SK-N-MC (cell line): ENCODE measurements around the gene DNAJC15.

ENCODE experiments used
- EZH2 ChIP-seq: fragments of 200-600 bp; sonication (generic); IDR thresholded peaks from one replicate; pipeline ENCODE4 v1.6.1; 2017; ENCODE audit warnings: antibody characterized with exemption
- POLR2AphosphoS5 ChIP-seq: IDR thresholded peaks from 2 replicates; pipeline ENCODE4 v1.6.1; 2012; ENCODE audit warnings: mild to moderate bottlenecking, low read depth, low read length, borderline replicate concordance

- TF ChIP-seq EZH2 (no peak), POLR2AphosphoS5 (no peak)
Observed at GRCh38 chr13:42984026-42984425, 39.4 kb upstream of the DNAJC15 start.
